ENCODE results near the gene ALB.

Gene ALB

DNA sequence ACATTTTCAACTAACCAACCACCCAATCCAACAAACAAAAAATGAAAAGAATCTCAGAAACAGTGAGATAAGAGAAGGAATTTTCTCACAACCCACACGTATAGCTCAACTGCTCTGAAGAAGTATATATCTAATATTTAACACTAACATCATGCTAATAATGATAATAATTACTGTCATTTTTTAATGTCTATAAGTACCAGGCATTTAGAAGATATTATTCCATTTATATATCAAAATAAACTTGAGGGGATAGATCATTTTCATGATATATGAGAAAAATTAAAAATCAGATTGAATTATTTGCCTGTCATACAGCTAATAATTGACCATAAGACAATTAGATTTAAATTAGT lies 27.7 kb downstream of the ALB start:
- no peak for DNase-seq (ENCODE audit: low read depth)

DNA sequence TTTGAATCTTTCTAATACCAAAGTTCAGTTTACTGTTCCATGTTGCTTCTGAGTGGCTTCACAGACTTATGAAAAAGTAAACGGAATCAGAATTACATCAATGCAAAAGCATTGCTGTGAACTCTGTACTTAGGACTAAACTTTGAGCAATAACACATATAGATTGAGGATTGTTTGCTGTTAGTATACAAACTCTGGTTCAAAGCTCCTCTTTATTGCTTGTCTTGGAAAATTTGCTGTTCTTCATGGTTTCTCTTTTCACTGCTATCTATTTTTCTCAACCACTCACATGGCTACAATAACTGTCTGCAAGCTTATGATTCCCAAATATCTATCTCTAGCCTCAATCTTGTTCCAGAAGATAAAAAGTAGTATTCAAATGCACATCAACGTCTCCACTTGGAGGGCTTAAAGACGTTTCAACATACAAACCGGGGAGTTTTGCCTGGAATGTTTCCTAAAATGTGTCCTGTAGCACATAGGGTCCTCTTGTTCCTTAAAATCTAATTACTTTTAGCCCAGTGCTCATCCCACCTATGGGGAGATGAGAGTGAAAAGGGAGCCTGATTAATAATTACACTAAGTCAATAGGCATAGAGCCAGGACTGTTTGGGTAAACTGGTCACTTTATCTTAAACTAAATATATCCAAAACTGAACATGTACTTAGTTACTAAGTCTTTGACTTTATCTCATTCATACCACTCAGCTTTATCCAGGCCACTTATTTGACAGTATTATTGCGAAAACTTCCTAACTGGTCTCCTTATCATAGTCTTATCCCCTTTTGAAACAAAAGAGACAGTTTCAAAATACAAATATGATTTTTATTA lies 28.3 kb downstream of the ALB start:
- DNase-seq (ENCODE audit: low read depth) = no peak

DNA sequence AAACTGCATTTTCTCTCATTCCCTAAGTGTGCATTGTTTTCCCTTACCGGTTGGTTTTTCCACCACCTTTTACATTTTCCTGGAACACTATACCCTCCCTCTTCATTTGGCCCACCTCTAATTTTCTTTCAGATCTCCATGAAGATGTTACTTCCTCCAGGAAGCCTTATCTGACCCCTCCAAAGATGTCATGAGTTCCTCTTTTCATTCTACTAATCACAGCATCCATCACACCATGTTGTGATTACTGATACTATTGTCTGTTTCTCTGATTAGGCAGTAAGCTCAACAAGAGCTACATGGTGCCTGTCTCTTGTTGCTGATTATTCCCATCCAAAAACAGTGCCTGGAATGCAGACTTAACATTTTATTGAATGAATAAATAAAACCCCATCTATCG lies 29.1 kb downstream of the ALB start:
- no peak for DNase-seq (ENCODE audit: low read depth)

DNA sequence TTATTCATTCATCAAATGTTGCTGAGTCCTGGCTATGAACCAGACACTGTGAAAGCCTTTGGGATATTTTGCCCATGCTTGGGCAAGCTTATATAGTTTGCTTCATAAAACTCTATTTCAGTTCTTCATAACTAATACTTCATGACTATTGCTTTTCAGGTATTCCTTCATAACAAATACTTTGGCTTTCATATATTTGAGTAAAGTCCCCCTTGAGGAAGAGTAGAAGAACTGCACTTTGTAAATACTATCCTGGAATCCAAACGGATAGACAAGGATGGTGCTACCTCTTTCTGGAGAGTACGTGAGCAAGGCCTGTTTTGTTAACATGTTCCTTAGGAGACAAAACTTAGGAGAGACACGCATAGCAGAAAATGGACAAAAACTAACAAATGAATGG lies 30.2 kb downstream of the ALB start:
- no peak for DNase-seq (ENCODE audit: low read depth)

- no peak for DNase-seq (ENCODE audit: low read depth)
These were observed 31.9 kb downstream of the ALB start, which contains the start of gene AFP for GRCh38 chr4:73435984-73436383. AFP (plus strand) TSS chr4:73436221; CDS start chr4:73436263, 42 bp downstream.

- no peak for DNase-seq (ENCODE audit: low read depth)
These were observed 32.8 kb downstream of the ALB start for GRCh38 chr4:73436674-73437557.

DNA sequence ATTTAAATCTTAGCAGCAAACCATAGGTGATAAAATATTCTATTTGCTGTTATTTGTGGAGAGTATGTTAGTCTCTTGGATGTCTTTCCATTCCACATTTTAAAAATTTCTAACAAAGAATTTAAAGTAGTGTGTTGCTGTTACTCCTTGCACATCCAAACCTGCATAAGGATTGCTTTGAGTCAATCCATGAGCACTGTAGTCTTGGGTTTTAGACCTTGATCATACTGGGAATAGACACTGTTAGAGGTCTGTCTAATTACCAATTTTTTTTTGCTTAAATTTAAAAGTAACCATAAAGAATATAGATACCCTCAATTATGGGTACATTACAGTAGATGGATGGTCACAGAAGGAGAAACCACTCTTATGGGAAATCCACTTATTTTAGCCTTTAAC lies 33.5 kb downstream of the ALB start:
- no peak for DNase-seq (ENCODE audit: low read depth)

- DNase-seq (ENCODE audit: low read depth) = no peak
These were observed 34.0 kb downstream of the ALB start for GRCh38 chr4:73438048-73438447.

DNA sequence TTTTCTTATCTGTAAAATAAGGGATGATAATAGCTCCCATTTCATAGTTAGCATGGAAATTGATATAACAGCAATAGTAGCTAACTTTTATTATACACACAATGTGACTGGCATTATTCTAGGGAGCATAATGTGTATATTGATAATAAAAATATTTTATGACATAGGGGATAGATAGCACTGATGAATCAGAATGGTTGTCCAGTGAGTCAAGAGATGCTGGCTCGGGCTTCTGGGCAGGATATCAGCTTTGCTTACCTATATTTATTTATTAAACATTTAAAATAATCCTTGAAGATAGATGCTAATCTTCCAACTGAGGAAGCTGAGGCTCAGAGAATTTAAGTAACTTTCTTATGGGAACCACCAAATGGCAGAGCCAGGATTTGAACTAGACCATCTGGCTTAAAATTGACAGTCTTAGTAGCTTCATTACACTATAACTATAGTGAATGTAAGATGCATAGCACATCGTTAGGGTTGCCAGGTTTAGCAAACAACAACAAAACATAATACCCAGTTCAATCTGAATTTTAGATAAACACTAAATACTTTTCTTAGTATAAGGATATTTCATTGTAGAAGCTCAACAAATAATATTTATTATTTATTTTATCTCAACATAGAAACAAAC lies 34.6 kb downstream of the ALB start:
- DNase-seq (ENCODE audit: low read depth) = no peak

- DNase-seq (ENCODE audit: low read depth) = no peak
These were observed 35.4 kb downstream of the ALB start for GRCh38 chr4:73439445-73439844.

- DNase-seq (ENCODE audit: low read depth) = no peak
These were observed 35.9 kb downstream of the ALB start for GRCh38 chr4:73439991-73440390.

GRCh38 chr4:73440653-73441052 lies 36.6 kb downstream of the ALB start:
- no peak for DNase-seq (ENCODE audit: low read depth)

GRCh38 chr4:73442275-73442674 lies 38.2 kb downstream of the ALB start:
- no peak for DNase-seq (ENCODE audit: low read depth)

DNA sequence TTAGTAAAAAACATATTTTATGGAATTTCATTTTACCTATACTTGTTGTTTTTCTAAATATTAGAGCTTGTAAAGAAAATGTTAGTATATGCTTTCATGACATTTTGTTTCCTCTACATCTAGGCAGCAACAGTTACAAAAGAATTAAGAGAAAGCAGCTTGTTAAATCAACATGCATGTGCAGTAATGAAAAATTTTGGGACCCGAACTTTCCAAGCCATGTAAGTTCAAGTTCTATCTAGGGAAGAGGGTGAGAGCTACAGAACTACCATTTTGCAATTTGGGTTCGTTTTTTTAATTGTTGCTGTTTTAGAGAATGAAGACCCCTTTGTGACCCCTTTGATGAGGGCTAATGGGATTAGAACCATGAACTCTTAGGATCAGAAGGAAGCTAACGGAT lies 39.1 kb downstream of the ALB start:
- no peak for DNase-seq (ENCODE audit: low read depth)

GRCh38 chr4:73445383-73446335 lies 41.6 kb downstream of the ALB start:
- no peak for DNase-seq (ENCODE audit: low read depth)

GRCh38 chr4:73446336-73446938 lies 42.4 kb downstream of the ALB start:
- no peak for DNase-seq (ENCODE audit: low read depth)

GRCh38 chr4:73447671-73448070 lies 43.6 kb downstream of the ALB start:
- no peak for DNase-seq (ENCODE audit: low read depth)

DNA sequence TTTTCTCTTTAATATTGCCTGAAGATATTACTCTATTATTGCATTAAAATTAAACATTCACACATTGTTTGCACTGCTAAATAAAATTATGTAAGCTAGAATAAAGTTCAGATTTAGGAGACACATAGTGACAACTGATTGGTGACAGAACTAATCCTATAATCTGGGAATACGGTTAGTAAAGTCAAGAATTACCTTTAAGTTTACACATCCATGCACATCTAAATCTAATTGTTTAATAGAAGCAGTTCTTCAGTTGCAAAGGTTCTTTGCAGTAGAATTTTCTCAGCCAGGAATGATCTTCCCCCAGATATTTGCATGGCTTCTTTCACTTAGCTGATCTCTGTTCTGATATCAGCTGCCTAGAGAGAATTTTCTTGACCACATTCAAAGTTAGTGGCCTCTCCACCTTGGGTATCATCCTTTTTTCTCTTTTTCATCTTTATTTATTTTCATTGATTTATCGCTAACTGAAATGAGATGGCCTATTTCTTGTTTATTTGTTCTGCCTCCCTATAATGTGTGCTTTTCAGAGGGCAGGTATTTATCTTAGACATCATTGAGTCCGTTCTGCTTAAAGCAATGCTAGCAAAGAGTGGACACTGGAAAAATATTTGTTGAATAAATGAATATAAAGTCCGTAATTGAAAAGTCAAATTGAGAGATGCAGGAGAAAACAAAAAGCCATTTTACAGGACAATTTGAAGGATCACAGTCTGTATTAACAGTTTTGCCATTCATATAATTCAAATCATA lies 44.5 kb downstream of the ALB start:
- no peak for DNase-seq (ENCODE audit: low read depth)

DNA sequence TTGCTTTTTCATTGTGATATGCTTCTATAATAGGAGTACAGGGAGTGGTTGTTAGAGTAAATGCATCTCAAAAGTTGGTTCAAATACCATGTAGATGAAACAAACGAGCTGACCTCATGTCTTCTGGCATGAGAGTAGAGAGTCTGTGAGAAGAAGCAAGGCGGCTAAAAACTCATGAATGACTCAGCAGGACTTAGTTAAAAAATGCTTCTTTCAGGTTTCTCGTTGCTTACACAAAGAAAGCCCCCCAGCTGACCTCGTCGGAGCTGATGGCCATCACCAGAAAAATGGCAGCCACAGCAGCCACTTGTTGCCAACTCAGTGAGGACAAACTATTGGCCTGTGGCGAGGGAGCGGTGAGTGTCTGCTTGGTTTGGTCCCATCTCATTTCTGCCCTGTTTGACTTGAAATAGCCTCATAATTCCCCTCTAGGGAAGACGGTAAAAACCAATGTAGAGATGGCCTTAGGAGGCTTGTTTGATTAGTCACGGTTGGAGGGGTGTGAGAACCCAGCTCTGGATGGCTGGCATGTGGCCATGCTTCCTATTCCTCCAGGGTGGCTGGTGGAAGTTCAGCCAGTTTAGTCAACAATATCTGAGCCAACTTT lies 46.4 kb downstream of the ALB start:
- no peak for DNase-seq (ENCODE audit: low read depth)

DNA sequence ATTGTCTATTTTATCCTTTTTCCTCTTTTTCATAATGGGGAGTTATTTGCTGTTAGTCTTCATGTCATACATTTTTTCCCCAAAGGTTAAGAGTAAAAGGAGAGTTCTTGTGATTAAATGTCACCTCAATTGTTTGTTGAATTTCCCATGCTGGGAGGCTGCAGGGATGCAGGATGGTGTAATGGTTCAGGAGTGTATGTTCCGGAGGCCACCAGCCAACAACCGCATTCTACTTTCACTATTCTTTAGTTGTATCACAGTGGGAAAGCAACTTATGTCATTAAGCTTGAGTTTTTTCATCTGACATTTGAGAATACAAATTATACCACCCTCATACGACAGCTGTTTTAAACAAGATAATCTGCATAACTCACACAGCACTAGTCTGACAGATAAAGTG lies 47.3 kb downstream of the ALB start:
- DNase-seq (ENCODE audit: low read depth) = no peak
